GM18867 (cell line): Measurements from ENCODE around the gene CIDEC.
"Not testable (repeated sequence)": the region's sequence is repeated elsewhere in the genome, so short reads cannot be mapped to it uniquely, and the experiment has no call there.

Experiments
- ATAC-seq: cut with Tn5 transposase; IDR thresholded peaks from one replicate; pipeline ENCODE4 v1.9.1; 2021; ENCODE audit warnings: mild to moderate bottlenecking, moderate library complexity; ENCODE audit not compliant: unreplicated experiment

CIDEC gene

DNA sequence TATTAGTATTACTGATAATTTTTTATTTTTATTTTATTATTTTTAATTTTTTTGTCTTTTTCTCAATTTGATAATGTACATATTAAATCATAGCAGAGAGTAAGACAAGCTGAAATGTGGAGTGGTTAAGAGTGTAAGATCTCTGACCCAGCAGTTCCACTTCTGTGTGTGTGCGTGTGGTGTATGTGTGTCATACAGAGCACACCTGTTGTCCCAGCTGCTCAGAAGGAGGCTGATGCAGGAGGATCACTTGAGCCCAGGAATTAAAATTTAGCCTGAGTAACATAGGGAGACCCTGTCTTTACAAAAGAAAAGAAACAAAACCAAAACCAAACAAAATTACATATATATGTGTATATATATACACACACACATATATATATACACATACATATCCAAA is 1.4 kb upstream of the CIDEC start:
- no peak for ATAC-seq

DNA sequence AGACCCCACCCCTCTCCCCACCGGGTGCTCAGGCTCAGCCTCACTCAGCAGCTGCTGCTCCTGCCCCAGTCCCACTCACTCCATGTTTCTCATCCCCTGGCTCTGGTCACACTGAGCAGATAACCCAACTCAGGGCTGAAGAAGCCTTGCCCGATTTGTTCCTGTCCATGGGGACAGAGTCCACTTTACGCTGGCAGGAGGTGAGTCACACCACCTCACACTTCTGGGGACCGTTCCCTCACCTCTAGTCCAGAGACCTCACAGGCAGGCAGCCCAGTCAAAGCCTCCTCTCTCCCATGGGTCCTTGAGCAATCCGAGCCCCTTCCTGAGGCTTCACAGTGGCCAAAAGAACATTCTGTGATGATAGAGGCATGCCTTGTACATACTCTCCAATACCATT is 1.4 kb downstream of the CIDEC start:
- ATAC-seq = no peak

DNA sequence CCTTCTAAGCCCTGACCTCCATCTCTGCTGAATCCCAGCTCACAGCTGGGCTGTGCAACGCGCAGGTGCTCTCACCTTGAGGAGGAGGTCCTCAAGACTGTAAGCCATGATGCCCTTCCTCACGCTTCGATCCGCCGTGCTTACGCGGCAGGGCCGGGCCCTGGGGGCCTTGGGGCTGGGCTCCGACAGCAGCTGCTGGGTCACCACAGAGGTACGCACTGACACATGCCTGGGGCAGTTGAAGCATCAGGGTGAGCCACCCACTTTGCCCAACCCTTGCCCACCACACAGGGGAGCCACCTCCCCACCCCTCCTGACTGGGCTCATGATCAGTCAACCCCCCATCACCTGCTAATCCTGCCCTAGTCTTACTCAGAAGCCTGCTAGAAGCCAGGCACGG is 3.1 kb downstream of the CIDEC start:
- no peak for ATAC-seq

DNA sequence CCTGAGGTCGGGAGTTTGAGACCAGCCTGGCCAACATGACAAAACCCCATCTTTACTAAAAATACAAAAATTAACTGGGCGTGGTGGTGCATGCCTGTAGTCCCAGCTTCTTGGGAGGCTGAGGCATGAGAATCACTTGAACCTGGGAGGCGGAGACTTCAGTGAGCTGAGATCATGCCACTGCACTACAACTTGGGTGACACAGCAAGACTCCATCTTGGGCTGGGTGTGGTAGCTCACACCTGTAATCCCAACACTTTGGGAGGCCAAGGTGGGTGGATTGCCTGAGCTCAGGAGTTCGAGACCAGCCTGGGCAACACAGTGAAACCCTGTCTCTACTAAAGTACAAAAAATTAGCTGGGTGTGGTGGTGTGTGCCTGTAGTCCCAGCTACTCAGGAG is 3.8 kb downstream of the CIDEC start:
- not testable (repeated sequence) for ATAC-seq

DNA sequence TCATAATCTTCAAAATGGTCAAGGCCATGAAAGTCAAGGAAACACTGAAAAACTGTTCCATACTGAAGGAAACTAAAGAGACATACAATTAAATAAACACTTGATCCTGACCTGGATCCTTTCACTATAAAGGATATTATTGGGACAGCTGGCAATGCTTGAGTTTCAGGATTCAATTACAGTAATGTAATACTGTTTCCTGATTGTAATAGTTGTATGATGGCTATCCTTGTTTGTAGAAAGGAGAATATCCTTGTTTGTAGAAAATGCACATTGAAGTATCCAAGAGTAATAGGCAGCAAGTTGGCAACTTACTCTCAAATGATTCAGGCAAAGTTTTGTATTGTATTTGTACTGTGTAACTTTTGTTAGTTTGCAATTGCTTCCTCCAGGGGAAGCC is 4.6 kb downstream of the CIDEC start:
- ATAC-seq = no peak

DNA sequence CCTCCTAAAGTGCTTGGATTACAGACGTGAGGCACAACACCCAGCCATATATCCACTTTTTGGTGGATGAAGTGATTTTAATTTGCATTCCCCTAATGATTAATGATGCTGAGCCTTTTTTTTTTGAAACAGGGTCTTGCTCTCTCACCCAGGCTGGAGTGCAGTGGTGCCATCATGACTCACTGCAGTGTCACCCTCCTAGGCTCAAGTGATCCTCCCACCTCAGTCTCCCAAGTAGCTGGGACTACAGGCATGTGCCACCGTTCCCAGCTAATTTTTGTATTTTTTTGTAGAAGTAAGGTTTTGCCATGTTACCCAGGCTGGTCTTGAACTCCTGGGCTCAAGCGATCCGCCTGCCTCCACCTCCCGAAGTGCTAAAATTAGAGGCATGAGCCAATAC is 8.0 kb downstream of the CIDEC start:
- not testable (repeated sequence) for ATAC-seq

DNA sequence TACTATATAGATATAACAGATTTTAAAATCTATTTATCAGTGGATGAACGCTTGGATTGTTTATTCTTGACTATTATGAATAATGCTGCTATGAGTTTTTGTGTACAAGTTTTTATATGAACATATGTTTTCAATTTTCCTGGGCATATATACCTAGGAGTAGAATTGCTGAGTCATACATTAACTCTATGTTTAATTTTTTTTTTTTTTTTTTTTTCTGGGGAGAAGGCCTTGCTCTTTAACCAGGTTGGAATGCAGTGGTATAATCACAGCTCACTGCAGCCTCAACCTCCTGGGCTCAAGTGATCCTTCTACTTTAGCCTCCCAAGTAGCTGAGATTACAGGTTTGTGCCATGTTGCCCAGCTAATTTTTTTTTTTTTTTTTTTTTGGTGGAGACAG is 9.1 kb downstream of the CIDEC start:
- no peak for ATAC-seq

DNA sequence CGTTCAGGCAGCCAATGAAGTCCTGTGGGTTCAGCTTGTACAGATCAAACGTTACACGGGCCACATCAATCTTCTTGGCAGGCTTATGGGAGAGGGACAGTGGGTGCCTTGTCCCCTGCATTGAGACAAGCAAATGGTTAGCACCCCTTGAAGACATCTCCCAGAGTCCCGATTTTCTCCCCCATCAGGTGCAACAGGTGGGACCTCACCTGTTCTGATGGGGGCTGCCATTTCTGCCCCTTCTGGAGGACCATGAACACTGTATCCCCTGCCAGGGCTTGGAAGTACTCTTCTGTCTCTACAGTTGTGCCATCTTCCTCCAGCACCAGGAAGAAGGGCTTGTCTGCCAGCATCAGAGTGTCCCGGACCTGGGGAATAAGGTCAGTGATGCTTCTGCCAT is 10.1 kb downstream of the CIDEC start:
- ATAC-seq = no peak

DNA sequence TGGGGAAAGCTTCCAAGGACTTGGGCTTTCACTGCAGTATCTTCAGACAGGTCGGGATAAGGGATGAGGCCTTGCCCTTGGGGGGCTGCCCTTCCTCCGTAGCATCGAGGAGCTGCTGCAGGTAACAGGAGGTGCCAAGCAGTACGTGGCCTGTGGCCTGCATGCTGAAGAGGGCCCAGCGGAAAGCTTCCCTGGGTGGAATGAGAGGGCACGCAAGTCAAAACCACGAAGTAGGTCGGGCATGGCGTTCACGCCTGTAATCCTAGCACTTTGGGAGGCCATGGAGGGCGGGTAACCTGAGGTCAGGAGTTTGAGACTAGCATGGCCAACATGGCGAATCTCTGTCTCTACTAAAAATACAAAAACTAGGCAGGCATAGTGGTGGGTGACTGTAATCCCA is 12.9 kb downstream of the CIDEC start:
- no peak for ATAC-seq

DNA sequence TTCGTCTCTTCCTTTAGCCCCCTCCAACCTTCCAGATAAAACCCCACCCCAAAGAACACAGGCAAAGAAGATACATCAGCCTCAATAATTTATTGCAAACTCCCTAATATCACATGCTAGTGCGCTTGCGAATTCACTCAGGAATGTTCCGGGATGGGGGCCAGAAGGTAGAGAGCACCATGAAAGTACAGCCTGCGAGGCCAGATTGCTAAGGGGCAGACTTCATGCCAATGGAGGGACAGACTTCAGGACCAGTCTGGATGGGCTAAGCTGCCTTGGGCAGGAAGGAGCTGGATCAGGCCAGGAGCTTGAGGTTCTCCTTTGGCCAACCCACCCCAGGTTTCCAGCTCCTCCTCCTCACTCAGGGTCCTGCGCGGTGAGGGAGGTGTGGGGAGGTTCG is 13.4 kb downstream of the CIDEC start:
- no peak for ATAC-seq

DNA sequence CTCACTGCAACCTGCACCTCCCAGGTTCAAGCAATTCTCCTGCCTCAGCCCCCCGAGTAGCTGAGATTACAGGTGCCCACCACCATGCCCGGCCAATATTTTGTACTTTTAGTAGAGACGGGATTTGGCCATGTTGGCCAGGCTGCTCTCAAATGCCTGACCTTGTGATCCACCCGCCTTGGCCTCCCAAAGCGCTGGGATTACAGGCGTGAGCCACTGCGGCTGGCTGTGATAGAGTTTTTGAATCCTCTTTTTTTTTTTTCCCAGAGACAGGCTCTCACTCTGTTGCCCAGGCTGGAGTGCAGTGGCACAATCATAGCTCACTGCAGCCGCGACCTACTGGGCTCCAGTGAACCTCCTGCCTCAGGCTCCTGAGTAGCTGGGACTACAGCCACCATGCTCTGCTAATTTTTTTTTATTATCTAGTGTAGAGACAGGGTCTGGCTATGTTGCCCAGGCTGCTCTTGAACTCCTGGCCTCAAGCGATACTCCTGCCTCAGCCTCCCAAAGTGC is 14.9 kb downstream of the CIDEC start:
- not testable (repeated sequence) for ATAC-seq

DNA sequence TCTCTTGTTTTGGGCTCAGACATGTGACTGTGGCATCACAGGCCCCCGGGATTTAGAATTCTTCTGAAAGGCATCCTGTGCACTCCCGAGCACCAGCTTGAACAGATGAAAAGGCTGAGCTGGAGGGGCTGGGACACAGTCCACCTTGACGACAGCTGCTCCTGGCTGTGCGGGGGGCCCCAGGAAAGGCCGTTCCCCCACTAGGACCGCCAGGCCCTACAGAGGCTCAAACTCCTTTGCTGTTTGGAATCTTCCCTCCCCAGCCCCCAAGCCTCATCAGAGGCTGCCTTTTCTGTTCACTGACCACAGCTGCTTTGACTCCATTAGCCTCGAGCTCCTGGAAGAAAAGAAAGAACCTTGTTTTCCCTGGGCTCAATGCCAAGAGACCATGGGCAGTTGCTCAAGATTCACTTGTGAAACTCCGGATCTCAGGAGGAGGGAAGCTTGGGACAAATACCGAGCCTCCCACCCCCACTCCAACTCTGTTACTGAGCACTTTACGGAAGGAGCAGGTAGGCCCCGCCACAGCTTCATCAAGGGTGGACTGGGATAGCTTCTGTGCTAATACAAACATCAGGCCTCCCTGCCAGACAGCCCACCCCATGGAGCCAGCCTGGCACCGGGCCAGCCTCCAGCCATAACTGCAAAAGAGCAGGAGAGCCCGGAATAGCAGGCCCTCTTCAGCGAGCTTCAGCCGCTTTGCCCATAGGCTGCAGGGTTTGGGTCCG is 15.7 kb downstream of the CIDEC start:
- no peak for ATAC-seq

DNA sequence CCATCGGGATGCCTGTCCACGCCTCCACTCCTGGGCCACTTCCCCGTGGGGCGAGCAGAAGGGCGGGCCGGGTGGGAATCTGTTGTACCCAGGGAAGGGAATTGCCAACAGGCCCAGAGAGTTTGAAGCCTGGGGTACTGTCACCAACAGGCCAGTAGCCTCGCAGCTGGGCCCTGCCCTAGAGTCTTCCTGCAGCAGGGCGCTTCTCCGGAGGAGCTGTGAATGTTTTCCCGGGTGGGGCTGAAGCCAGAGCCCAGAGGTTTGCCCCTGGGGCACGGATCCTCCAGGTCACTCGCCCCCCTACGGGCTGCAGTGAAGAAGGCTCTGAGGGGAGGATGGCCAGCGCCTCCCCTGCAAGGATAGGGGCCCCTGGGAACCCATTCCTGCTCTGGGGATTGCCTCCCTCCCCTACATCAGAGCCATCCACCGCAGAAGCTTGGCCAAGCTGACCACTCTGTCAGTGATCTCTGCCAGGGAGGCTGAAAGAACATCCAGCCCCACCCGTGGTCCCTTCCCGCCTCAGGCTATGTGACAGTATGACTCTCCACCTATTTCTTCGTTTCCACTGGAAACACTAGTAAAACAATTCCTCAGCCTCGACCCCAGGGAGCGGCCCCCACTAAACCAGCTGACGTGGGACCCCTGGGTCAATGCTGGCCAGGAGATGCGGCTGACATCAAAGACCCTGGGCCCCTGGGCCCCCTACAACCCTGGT is 16.8 kb downstream of the CIDEC start:
- ATAC-seq = no peak

DNA sequence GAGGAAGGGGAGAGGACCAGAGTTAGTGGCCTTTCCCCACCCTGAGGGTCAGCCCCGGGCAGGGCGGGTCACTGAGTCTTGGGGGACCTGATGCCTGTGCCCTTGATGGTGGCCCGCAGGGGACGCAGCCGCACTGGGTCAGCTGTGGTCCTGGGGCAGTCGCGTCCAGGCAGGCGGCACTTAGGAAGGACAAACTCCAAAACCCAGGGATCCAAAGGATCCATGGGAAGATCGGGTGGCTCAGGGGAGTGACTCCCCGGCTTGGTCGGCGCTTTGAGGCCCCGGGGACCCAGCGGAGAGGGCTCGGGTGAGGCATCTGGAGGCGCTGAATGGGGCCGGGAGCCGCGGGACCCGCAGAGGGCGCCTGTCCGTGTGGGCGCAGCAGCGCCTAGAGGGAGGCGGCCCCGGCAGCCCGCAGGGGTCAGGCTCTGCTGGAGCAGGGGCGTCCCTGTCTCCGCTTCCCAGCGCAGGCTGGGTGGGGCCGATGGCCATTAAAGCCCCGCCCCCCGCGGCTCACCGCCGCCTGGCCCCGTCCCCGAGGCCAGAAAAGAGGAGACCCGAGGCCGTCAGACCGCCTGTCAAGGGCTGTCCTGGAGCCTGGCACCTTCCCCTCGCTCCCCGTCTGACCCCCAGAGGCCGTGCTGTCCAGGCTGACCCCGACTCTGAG is 17.5 kb downstream of the CIDEC start:
- no peak for ATAC-seq

DNA sequence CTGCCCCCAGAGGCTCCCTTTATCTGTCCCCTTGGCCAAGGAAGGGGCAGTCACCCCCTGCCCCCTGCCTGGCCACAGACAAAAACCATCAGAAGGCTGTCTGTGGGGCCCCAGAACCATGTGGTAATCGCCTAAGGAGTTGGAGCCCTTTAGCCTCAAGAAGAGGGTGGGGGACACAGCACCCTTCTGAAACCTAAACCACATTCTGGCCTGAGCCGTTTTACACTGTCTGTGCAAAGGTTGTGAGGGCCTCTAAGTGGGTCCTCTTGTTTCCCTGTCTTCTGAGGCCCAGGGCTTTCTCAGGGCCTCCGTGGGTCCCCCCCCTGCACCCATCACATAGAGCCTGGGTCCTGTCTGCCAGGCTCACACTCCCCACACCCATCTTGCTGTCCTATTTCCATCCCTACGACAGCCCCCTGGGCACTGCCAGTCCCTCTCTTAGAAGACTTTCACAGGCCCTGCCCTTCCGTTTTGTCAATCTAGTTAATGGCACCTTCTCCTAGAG is 18.4 kb downstream of the CIDEC start:
- no peak for ATAC-seq

DNA sequence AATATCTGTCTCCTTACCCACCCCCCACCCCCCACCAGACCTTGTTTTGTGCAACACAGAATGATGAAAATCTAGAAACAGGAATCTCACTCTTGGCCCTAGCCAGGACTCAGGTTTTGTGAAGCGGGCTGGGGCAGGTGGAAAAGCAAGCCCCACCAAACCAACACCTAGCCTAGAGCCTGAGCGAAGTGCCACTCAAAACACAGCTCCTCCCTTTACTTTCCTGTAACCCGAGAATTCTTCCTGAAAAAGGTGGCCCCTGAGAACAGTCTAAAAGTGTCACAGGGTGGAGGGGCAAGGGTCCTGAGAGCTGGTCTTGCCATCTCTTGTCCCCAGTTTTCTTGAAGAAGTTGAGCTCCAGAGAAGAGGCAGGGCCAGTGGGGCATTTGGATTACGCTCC is 18.9 kb downstream of the CIDEC start:
- no peak for ATAC-seq

DNA sequence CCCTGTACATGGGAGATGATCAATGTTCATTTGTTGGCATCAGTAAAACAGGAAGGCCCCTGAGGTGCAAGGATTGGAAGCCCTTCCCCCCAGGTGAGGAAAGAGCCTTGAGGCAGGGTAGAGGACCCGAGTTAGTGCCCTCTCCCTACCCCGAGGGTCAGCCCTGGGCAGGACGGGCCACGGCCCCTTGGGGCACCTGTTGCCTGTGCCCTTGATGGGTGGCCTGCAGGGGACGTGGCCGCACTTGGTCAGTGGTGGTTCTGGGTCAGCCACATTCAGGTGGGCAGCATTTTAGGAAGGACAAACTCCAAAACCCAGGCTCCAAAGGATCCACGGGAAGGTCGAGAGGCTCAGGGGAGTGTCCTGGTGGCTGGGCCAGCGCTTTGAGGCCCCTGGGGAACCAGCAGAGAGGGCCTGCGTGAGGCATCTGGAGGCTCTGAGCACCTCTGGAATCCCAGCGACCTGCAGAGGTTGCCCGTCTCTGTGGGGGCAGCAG is 20.5 kb downstream of the CIDEC start:
- ATAC-seq = no peak

DNA sequence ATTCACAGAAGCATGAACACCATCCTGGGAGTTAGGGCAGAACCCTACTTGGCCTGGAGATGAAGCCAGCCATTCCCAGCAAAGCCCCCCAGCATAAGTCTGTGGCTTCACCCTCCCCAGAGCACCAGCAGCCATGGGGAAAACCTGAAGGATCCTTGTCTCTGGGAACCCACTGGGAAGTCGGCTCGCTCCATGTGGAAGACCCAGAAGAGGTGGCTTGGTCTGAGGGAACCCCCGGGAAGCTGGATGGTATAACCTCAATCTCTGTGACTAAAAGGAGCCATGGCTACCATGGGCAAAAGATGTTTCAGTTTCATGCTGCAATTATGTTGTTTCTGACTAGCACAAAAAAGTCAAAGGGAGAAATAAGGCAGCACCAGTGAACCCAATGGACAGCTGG is 24.5 kb downstream of the CIDEC start:
- no peak for ATAC-seq

DNA sequence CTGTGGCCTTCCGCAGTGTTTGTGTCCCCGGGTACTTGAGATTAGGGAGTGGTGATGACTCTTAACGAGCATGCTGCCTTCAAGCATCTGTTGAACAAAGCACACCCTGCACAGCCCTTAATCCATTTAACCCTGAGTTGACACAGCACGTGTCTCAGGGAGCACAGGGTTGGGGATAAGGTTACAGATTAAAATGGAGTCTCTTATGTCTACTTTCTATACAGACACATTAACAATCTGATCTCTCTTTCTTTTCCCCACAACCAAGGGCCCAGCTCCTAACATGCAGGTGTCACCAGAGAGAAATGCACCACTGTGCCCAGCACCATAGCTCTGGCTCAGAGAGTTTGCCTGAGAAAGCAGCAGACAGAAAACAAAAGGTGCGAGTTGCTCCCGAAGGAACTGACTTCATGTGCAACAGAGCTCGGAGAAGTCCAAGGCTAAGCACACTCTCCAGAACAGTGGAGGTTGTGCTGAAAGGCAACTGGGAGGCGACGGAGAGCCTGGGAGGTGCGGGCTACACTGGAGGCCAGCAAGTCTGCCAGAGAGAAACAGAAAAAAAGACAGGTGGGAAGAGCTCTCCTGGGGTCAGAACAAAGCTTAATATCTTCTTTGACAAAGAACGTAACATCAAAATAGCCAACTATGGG is 25.6 kb downstream of the CIDEC start:
- not testable (repeated sequence) for ATAC-seq

DNA sequence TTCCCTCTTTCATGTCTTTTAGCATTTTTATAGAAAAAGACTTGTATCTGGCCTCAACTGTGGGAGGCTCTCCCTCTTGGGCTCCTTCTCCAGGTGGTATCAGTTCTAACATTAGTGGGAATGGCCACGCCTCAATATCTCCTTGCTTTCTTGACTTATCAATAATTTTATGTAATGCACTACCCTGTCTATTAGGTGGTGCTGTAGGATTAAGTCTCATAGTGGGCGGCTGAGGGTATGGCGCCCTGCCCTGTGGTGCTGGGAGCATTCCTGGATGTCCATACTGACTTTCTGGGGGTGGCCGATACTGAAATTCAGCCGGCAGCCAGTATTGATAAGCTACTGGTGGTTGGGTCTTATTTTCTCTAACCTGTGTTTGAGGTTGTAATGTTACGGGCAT is 27.5 kb downstream of the CIDEC start:
- no peak for ATAC-seq

DNA sequence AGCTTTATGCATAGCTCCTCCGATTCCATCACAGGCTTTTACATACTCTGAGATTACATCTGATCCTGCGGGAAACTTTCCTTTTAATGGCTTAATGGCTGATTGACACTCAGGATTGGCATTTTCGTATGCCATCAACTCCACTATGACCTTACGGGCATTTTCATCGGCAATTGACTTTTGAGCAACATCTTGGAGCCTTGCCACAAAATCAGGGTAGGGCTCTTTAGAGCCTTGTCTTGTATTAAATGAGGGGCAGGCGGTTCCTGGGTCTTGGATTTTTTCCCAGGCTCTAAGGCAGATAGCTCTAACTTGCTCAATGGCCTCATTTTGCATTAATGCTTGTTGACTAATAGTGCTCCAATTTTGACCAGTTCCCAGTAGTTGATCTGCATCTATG is 28.1 kb downstream of the CIDEC start:
- ATAC-seq = not testable (repeated sequence)
